DOHH2 (cell line): ENCODE results near the gene SYCN.

ENCODE experiments used
- H3F3A ChIP-seq: fragments of 200-600 bp; sonication (generic), shearing (Covaris generic); 2 replicates; pipeline ENCODE4 v1.6.0; 2016; ENCODE audit warnings: antibody characterized with exemption, mild to moderate bottlenecking; ENCODE audit not compliant: control insufficient read depth, insufficient read depth
- H3K27ac ChIP-seq: fragments of 200-600 bp; sonication (generic); 2 replicates; pipeline ENCODE4 v1.5.1; 2014; ENCODE audit warnings: low read depth, mild to moderate bottlenecking, low read length, moderate library complexity
- H3K27me3 ChIP-seq: fragments of 200-600 bp; sonication (generic); 2 replicates; pipeline ENCODE4 v1.6.1; 2014; ENCODE audit warnings: mild to moderate bottlenecking, low read length, mixed read lengths; ENCODE audit not compliant: control insufficient read depth
- H3K36me3 ChIP-seq: fragments of 200-600 bp; sonication (generic); 2 replicates; pipeline ENCODE4 v1.6.1; 2014; ENCODE audit warnings: mild to moderate bottlenecking, low read length, moderate library complexity, mixed read lengths; ENCODE audit not compliant: control insufficient read depth
- H3K4me1 ChIP-seq: fragments of 200-600 bp; sonication (generic); 2 replicates; pipeline ENCODE4 v1.6.1; 2014; ENCODE audit warnings: mild to moderate bottlenecking, low read length, mixed read lengths; ENCODE audit not compliant: control insufficient read depth
- H3K4me2 ChIP-seq: fragments of 200-600 bp; sonication (generic); 2 replicates; pipeline ENCODE4 v1.6.0; 2014; ENCODE audit warnings: mild to moderate bottlenecking, low read length, moderate library complexity
- H3K4me3 ChIP-seq: fragments of 200-600 bp; sonication (generic); 2 replicates; pipeline ENCODE4 v1.5.1; 2014; ENCODE audit warnings: mild to moderate bottlenecking, low read length, mixed read lengths
- H3K79me2 ChIP-seq: fragments of 200-600 bp; sonication (generic); 2 replicates; pipeline ENCODE4 v1.6.1; 2014; ENCODE audit warnings: mild to moderate bottlenecking, low read length, mixed read lengths; ENCODE audit not compliant: control insufficient read depth
- H3K9me2 ChIP-seq: fragments of 200-600 bp; sonication (generic); replicated peaks from 2 replicates; pipeline ENCODE4 v1.6.1; 2014; ENCODE audit warnings: mild to moderate bottlenecking, low read length, mixed read lengths; ENCODE audit not compliant: control insufficient read depth
- H3K9me3 ChIP-seq: fragments of 200-600 bp; sonication (generic); 2 replicates; pipeline ENCODE4 v1.6.1; 2014; ENCODE audit warnings: antibody characterized with exemption, low read length, mixed read lengths; ENCODE audit not compliant: control insufficient read depth, insufficient read depth
- H4K20me1 ChIP-seq: fragments of 200-600 bp; sonication (generic); 2 replicates; pipeline ENCODE4 v1.6.0; 2014; ENCODE audit warnings: low read depth, mild to moderate bottlenecking, antibody characterized with exemption, low read length, moderate library complexity; ENCODE audit not compliant: control insufficient read depth, insufficient read depth
- EZH2phosphoT487 ChIP-seq: fragments of 200-600 bp; sonication (generic); IDR thresholded peaks from 2 replicates; pipeline ENCODE4 v1.6.1; 2017; ENCODE audit warnings: borderline replicate concordance, mild to moderate bottlenecking, antibody characterized with exemption, low read length, moderate library complexity, mixed read lengths
- TF ChIP-seq, protein P1 (sequence below): fragments of 200-600 bp; sonication (generic); IDR thresholded peaks from one replicate; pipeline ENCODE4 v1.5.1; 2014; ENCODE audit warnings: antibody characterized with exemption, mild to moderate bottlenecking, low read depth, low read length; ENCODE audit not compliant: poor library complexity, severe bottlenecking

SYCN gene

DNA sequence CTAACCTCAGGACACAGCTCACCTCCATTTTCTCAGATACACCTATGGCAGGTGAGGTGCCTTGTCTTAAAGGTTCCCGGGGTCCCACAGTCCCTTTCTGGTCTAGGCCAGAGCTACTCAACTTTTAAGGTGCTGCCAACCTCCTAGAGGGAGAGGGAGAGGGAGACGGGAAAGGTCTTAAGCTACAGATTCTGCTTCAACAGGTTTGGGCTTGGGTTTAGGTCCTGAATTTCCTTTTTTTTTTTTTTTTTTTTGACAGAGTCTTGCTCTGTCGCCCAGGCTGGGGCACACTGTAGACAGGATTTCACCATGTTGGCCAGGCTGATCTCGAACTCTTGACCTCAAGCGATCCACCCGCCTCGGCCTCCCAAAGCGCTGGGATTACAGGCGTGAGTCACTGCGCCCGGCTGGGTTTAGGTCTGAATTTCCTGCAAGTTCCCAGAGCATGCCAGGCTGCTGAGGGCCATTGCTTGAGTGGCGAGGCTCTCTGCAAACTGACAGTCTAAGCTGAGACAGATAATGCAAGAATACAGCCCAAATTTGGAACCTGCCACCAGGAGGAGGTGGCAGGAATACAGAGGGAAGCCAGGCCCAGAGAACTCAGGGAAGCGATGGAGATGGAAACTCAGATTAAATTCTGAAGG is 7.8 kb upstream of the SYCN start:
- no peak overlapping the region for H3K4me3 ChIP-seq
- H3K4me2 ChIP-seq = no peak overlapping the region
- H3K27ac ChIP-seq = no peak overlapping the region
- no peaks in the 10 kb centered on the region for H3K4me1 ChIP-seq
- H3K27me3 ChIP-seq = no peaks in the 10 kb centered on the region
- H3K79me2 ChIP-seq = no peaks in the 10 kb centered on the region
- H3K36me3 ChIP-seq = no peaks in the 10 kb centered on the region
- H3F3A ChIP-seq = no peaks in the 10 kb centered on the region
- TF ChIP-seq, protein P1, sequence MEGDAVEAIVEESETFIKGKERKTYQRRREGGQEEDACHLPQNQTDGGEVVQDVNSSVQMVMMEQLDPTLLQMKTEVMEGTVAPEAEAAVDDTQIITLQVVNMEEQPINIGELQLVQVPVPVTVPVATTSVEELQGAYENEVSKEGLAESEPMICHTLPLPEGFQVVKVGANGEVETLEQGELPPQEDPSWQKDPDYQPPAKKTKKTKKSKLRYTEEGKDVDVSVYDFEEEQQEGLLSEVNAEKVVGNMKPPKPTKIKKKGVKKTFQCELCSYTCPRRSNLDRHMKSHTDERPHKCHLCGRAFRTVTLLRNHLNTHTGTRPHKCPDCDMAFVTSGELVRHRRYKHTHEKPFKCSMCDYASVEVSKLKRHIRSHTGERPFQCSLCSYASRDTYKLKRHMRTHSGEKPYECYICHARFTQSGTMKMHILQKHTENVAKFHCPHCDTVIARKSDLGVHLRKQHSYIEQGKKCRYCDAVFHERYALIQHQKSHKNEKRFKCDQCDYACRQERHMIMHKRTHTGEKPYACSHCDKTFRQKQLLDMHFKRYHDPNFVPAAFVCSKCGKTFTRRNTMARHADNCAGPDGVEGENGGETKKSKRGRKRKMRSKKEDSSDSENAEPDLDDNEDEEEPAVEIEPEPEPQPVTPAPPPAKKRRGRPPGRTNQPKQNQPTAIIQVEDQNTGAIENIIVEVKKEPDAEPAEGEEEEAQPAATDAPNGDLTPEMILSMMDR = no peak
- TF ChIP-seq EZH2phosphoT487 = no peak
- H3K9me2 ChIP-seq = no peaks in the 10 kb centered on the region
- H4K20me1 ChIP-seq = no peaks in the 10 kb centered on the region
- no peaks in the 10 kb centered on the region for H3K9me3 ChIP-seq

DNA sequence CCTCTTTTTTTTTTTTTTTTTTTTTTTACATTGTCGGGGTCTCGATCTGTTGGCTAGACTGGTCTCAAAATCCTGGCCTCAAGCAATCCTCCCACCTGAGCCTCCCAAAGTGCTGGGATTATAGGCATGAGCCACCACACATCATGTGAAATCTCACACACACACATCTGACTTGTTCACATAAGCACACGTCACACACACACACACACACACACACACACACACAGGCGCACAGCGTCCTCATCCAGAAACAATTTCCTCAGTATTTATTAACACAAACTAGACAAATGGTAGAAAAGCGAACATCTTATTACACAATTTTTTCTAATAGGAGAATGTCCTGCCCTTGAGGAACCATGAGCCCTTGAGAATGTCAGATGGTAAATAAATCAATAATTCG is 5.1 kb upstream of the SYCN start:
- Histone ChIP-seq H3K4me2 (no peak overlapping the region), H3K4me1 (no peaks in the 10 kb centered on the region), H3K27me3 (no peaks in the 10 kb centered on the region), H3K4me3 (no peak overlapping the region), H3K9me3 (no peaks in the 10 kb centered on the region), H3F3A (no peaks in the 10 kb centered on the region), H3K79me2 (no peaks in the 10 kb centered on the region), H3K36me3 (no peaks in the 10 kb centered on the region), H3K27ac (no peak overlapping the region), H3K9me2 (no peaks in the 10 kb centered on the region), H4K20me1 (no peaks in the 10 kb centered on the region)
- TF ChIP-seq EZH2phosphoT487 = no peak
- TF ChIP-seq, protein P1 = no peak

DNA sequence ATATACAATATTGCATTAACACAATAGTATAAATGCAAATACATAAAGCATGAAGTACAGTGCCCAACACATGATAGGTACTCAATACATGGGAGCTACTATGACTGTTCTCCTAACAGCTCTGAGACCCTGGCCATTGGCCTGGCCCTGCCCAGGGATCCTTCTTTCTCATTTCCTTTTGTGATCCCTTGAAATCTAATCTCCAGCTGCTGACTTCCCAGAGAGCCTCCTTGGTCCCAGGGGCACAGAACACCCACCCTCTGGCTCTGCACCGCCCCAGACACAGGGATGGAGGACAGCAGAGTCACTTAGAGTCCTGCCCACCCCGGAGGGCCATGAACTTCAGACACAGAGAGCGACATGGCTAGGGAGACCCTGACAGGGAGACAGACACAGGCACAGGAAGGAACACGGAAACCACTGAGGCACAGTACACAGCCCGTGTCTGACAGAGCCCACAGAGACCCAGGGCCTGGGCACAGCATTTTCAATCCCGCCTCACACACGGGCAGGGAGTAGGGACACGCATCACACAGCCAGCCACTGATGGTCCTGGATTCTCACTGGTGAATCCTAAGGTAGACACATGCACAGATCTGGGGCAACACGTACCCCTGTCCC is 4.2 kb upstream of the SYCN start:
- no peaks in the 10 kb centered on the region for H4K20me1 ChIP-seq
- no peaks in the 10 kb centered on the region for H3K9me3 ChIP-seq
- H3K27ac ChIP-seq = no peak overlapping the region
- no peaks in the 10 kb centered on the region for H3F3A ChIP-seq
- H3K27me3 ChIP-seq = no peaks in the 10 kb centered on the region
- no peak overlapping the region for H3K4me2 ChIP-seq
- H3K79me2 ChIP-seq = no peaks in the 10 kb centered on the region
- TF ChIP-seq, protein P1 = no peak
- no peak for TF ChIP-seq EZH2phosphoT487
- no peak overlapping the region for H3K4me3 ChIP-seq
- no peaks in the 10 kb centered on the region for H3K4me1 ChIP-seq
- H3K36me3 ChIP-seq = no peaks in the 10 kb centered on the region
- H3K9me2 ChIP-seq = no peaks in the 10 kb centered on the region
